ENCODE results near the gene WDR75.

Gene WDR75

GRCh38 chr2:189465076-189465475, 23.8 kb downstream of the WDR75 start:
- Histone ChIP-seq H3K4me3 (IDR thresholded peaks at IDR 0.05; ENCODE audit: insufficient read depth, low read depth, low read length) (no peak overlapping the region), H2AFZ (ENCODE audit: low read depth) (no peak overlapping the region), H4K20me1 (ENCODE audit: insufficient read depth) (no peaks in the 10 kb centered on the region), H3K27me3 (ENCODE audit: insufficient read depth, low read depth) (no peaks in the 10 kb centered on the region), H3K9ac (no peak overlapping the region), H3K4me2 (no peak overlapping the region), H3K27ac (no peak overlapping the region), H3K79me2 (ENCODE audit: insufficient read depth, low read depth) (no peaks in the 10 kb centered on the region), H3K36me3 (ENCODE audit: insufficient read depth) (peaks cover 15% of the 10 kb centered on the region), H3K4me1 (ENCODE audit: low read depth, poor library complexity, severe bottlenecking) (peaks cover 20% of the 10 kb centered on the region)
- TF ChIP-seq, protein P1, sequence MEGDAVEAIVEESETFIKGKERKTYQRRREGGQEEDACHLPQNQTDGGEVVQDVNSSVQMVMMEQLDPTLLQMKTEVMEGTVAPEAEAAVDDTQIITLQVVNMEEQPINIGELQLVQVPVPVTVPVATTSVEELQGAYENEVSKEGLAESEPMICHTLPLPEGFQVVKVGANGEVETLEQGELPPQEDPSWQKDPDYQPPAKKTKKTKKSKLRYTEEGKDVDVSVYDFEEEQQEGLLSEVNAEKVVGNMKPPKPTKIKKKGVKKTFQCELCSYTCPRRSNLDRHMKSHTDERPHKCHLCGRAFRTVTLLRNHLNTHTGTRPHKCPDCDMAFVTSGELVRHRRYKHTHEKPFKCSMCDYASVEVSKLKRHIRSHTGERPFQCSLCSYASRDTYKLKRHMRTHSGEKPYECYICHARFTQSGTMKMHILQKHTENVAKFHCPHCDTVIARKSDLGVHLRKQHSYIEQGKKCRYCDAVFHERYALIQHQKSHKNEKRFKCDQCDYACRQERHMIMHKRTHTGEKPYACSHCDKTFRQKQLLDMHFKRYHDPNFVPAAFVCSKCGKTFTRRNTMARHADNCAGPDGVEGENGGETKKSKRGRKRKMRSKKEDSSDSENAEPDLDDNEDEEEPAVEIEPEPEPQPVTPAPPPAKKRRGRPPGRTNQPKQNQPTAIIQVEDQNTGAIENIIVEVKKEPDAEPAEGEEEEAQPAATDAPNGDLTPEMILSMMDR (conservative IDR thresholded peaks at IDR 0.05; ENCODE audit: low read depth, low read length), result no peak

GRCh38 chr2:189465478-189465877, 24.2 kb downstream of the WDR75 start:
- no peak overlapping the region for H3K27ac ChIP-seq
- H3K9ac ChIP-seq, result no peak overlapping the region
- H2AFZ ChIP-seq (ENCODE audit: low read depth), result no peak overlapping the region
- H3K4me3 ChIP-seq (IDR thresholded peaks at IDR 0.05; ENCODE audit: insufficient read depth, low read depth, low read length), result no peak overlapping the region
- H3K4me1 ChIP-seq (ENCODE audit: low read depth, poor library complexity, severe bottlenecking), result peaks cover 20% of the 10 kb centered on the region
- H3K79me2 ChIP-seq (ENCODE audit: insufficient read depth, low read depth), result no peaks in the 10 kb centered on the region
- H3K4me2 ChIP-seq, result no peak overlapping the region
- H3K36me3 ChIP-seq (ENCODE audit: insufficient read depth), result peaks cover 15% of the 10 kb centered on the region
- TF ChIP-seq, protein P1 (conservative IDR thresholded peaks at IDR 0.05; ENCODE audit: low read depth, low read length), result no peak
- no peaks in the 10 kb centered on the region for H4K20me1 ChIP-seq (ENCODE audit: insufficient read depth)
- no peaks in the 10 kb centered on the region for H3K27me3 ChIP-seq (ENCODE audit: insufficient read depth, low read depth)

- no peak overlapping the region for H2AFZ ChIP-seq (ENCODE audit: low read depth)
- H3K36me3 ChIP-seq (ENCODE audit: insufficient read depth), result peaks cover 15% of the 10 kb centered on the region
- TF ChIP-seq, protein P1 (conservative IDR thresholded peaks at IDR 0.05; ENCODE audit: low read depth, low read length), result no peak
- H3K79me2 ChIP-seq (ENCODE audit: insufficient read depth, low read depth), result no peaks in the 10 kb centered on the region
- no peak overlapping the region for H3K4me3 ChIP-seq (IDR thresholded peaks at IDR 0.05; ENCODE audit: insufficient read depth, low read depth, low read length)
- H3K27me3 ChIP-seq (ENCODE audit: insufficient read depth, low read depth), result no peaks in the 10 kb centered on the region
- no peaks in the 10 kb centered on the region for H4K20me1 ChIP-seq (ENCODE audit: insufficient read depth)
- H3K4me1 ChIP-seq (ENCODE audit: low read depth, poor library complexity, severe bottlenecking), result peaks cover 20% of the 10 kb centered on the region
- H3K27ac ChIP-seq, result no peak overlapping the region
- H3K4me2 ChIP-seq, result no peak overlapping the region
- H3K9ac ChIP-seq, result no peak overlapping the region
Measured at GRCh38 chr2:189466046-189466445, 24.8 kb downstream of the WDR75 start.

DNA sequence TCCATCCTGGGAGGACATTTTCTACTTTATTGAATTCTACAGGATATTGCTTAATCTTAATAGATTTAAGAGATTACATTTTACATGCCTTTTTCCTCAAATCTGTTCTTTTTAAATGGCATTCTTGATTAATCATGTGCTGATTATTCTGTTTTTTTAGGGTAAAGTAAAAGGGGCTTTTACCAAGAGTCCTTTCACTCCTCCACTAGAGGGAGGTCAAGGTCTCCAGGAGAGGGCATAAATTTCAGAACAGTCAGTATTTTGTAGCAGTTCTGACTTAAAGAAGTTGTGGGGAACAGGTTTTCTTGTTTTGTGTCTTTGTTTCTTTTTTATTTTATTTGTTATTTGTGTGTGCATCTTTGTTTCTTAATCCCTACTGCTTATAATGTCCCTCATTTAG, 25.4 kb downstream of the WDR75 start:
- H3K4me2 ChIP-seq, result no peak overlapping the region
- peaks cover 20% of the 10 kb centered on the region for H3K4me1 ChIP-seq (ENCODE audit: low read depth, poor library complexity, severe bottlenecking)
- H3K79me2 ChIP-seq (ENCODE audit: insufficient read depth, low read depth), result no peaks in the 10 kb centered on the region
- no peak overlapping the region for H3K4me3 ChIP-seq (IDR thresholded peaks at IDR 0.05; ENCODE audit: insufficient read depth, low read depth, low read length)
- H2AFZ ChIP-seq (ENCODE audit: low read depth), result no peak overlapping the region
- H3K27ac ChIP-seq, result no peak overlapping the region
- TF ChIP-seq, protein P1 (conservative IDR thresholded peaks at IDR 0.05; ENCODE audit: low read depth, low read length), result peak; percentile 78
- H3K9ac ChIP-seq, result no peak overlapping the region
- no peaks in the 10 kb centered on the region for H4K20me1 ChIP-seq (ENCODE audit: insufficient read depth)
- H3K27me3 ChIP-seq (ENCODE audit: insufficient read depth, low read depth), result no peaks in the 10 kb centered on the region
- peaks cover 12% of the 10 kb centered on the region for H3K36me3 ChIP-seq (ENCODE audit: insufficient read depth)
